CD4-positive, alpha-beta T cell treated with Interleukin-21 for 1 hour (primary cell): Measurements from ENCODE around the gene LIPK.
"Not testable (repeated sequence)": the region's sequence is repeated elsewhere in the genome, so short reads cannot be mapped to it uniquely, and the experiment has no call there.

Experiments
- DNase-seq: peaks from one replicate; pipeline ENCODE4 v3.0.0-alpha.2; 2020

The LIPK gene

DNA sequence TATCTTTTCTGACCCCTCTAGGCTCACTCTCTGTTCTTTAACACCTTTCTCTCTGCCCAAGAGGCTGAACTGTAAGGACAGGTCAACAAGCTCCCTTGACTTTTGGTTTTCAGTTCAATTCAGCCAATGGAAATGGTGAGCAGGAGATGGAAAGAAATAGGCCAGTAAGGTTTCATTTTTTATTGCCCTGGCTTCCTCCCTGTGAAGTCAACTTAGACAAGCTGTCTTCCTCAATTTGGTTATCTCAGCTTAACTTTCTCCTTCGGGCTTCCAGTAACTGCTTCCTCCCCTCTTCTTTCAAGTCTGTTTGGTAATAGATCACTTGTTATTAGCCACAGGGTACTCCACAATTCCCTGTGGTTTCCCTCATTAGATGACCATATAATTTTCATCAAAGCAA is 19.7 kb downstream of the LIPK start:
- DNase-seq, result no peak

GRCh38 chr10:88728107-88728763 is 22.2 kb downstream of the LIPK start:
- peak; percentile 1 for DNase-seq

DNA sequence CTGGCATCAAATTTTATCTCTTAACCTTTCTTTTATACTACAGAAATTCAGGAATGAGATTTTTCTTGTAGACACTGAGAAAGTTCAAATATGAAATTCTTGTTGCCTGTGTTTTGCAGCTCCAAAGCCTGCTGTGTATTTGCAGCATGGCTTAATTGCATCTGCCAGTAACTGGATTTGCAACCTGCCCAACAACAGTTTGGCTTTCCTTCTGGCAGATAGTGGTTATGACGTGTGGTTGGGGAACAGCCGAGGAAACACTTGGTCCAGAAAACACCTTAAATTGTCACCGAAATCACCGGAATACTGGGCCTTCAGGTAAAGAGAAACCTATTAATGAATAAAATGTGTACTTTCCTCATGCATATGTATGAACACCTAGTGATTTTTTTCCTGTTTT is 24.8 kb downstream of the LIPK start:
- DNase-seq, result no peak

DNA sequence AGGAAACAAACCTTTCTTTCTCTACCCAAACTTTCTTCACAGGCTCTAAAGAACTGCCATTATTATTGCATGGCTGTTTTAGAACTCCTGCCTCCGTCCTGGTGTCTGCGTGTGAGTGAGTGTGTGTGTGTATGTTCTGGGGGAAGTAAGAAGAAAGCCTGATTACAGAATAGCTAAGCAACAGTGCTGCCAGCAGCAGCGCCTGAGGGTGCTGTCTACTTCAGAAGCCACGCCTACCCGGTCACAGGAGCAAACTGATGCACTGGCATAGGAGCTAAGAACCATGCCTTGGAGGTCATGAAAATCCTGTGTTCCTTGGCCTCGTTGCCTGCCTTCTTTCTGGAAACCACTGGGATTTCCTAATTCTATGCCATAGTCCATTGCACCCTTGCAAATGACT is 25.2 kb downstream of the LIPK start:
- DNase-seq, result no peak

DNA sequence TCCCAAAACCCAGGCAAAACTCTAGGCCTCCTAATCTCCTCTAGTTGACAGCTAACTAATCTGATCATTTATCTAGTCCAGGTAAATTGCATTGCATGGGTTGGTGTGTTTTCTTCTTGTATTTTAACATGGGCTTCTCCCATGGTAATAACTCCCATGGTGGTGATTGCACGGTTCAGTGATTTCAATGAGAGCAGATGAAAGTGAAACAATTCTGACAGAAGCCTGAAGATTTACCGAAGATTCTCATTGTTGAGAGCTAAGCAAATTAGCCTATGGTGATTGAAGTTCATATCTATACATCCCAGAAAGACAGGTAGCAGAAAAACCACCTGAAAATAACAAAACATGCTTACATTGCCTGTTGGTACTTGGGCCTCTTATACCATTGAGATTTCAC is 27.2 kb downstream of the LIPK start:
- no peak for DNase-seq

GRCh38 chr10:88735661-88736060 is 29.6 kb downstream of the LIPK start:
- DNase-seq, result no peak

- not testable (repeated sequence) for DNase-seq
These were observed 35.9 kb downstream of the LIPK start for GRCh38 chr10:88741921-88742320.

- no peak for DNase-seq
These were observed 36.4 kb downstream of the LIPK start for GRCh38 chr10:88742448-88742847.

- DNase-seq, result no peak
These were observed 38.0 kb downstream of the LIPK start for GRCh38 chr10:88744002-88744401.

DNA sequence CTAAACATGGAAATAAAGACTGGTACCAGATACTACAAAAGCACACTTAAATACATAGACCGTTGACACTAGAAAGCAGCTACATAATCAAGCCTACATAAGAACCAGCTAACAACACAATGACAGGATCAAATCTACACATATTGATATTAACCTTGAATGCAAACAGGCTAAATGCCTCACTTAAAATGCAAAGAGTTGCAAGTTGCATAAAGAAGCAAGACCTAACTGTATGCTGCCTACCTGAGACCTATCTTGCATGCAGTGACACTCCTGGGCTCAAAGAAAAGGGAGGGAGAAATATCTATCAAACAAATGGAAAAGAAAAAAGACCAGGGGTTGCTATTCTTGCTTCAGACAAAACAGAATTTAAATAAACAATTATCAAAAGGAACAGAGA is 39.6 kb downstream of the LIPK start:
- DNase-seq, result no peak

GRCh38 chr10:88754287-88754686 is 48.2 kb downstream of the LIPK start:
- no peak for DNase-seq

- DNase-seq, result no peak
These were observed 49.7 kb downstream of the LIPK start for GRCh38 chr10:88755753-88756152.

GRCh38 chr10:88756660-88757059 is 50.6 kb downstream of the LIPK start:
- no peak for DNase-seq

DNA sequence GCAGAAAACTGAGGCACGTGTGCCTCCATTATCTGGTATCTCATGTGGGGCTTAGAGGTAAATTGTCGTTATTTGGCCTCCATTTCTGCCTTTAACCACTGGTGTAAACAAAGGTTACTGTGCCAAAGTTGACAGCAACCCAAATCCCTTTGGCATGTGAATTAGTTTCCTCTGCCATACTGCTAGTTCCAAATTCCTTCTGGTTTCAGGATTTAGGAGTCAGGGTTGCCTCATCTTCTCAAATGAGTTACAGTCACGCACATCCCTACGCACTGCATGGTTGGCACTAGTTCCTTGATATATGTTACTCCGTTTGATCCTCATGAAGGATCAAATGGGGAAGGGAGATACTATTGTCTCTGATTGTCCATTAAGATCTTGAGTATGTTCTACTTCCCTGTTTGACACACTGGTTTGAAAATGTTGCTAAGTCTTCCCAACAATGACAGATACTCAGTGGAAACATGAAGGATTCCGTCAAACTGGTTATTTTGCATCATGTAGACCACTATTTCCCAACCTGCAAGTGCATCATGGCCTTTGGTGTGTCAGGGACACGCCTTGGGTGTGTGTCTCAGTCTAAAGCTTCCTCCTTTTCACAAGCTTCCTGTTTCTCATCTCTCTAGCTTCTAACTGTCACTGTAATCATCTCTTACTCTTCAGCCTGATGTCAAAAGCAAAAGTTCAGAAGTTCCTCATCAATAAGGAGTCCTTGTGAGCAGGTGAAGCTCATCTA is 53.5 kb downstream of the LIPK start, which contains the start of gene LIPN:
LIPN (plus strand) TSS at position 655 of the 736 bp plus-strand sequence. CDS start 1,386 bp downstream, outside the sequence.
- peak; percentile 39 for DNase-seq

DNA sequence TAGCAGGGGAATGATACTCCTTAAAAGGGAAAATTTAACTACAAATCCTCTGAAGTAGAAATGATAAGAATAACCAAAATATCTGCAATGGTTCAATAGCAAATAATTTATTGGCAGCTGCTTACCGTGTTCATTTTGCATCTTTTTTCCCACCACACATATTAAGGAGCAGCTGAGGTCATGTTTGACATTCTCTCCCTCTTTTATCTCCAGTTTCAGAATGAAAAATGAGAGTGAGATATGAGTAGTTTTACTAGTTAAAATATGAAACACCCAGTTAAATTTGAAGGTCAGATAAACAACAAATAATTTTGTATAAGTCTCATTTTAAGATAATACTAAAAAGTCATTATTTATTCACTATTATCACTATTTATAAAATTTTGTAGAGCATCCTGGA is 56.9 kb downstream of the LIPK start:
- no peak for DNase-seq

GRCh38 chr10:88763441-88763840 is 57.4 kb downstream of the LIPK start:
- DNase-seq, result no peak

- no peak for DNase-seq
These were observed 58.1 kb downstream of the LIPK start for GRCh38 chr10:88764110-88764509.

DNA sequence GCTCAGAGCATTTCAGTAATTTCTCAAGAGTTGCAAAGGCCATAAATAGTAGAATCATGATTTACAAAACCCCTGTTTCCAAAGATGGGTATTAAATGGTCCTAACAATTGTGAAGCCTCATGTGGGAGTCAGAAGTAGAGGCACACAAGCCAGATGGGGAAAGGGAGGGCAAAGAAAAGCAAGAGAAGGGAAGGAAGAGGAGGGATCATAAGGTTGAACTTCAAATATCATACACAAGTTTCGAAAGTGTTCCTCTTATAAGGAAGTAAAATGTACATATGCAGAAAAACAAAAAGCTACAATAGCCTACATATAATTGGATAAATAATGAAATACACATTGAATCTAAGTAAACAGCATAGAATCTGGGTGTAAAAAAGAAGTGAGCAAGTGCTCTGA is 59.8 kb downstream of the LIPK start:
- no peak for DNase-seq

- no peak for DNase-seq
These were observed 63.3 kb downstream of the LIPK start for GRCh38 chr10:88769384-88769783.

DNA sequence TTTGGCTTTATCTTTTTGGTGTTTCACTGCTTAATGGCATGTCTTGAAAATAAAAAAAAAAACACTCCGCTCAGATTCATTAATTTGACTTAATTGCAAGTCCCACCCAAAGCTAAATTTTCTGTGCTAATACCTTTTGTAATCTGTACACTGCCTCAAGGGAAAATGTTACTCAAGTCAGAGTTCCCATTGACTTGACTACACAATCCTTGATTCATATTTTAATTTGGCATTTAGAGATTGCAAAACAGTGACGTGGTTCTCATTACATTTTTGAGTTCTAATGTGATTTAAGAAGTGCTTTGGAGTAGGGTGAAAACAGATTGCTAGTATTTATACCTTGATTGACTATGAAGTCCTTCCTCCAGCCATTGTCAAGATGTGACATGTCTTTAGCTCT is 75.2 kb downstream of the LIPK start:
- DNase-seq, result no peak

DNA sequence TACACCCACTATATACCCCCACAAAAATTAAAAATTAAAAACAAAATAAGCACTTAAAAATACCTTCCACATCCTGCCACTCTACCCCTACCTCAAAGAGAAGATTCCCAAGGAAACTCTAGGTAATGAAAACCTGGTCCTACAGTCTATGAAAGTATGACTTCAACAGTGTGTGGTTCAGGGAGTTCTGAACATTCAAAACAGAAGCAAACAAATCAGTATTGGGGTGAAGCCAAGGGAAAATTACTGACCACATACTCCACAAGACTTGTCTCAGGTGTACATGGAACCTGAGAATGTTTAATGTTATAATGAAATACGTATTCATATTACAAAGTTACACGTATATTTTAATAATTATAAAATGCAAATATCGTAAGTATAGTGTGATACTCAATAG is 76.2 kb downstream of the LIPK start:
- no peak for DNase-seq

DNA sequence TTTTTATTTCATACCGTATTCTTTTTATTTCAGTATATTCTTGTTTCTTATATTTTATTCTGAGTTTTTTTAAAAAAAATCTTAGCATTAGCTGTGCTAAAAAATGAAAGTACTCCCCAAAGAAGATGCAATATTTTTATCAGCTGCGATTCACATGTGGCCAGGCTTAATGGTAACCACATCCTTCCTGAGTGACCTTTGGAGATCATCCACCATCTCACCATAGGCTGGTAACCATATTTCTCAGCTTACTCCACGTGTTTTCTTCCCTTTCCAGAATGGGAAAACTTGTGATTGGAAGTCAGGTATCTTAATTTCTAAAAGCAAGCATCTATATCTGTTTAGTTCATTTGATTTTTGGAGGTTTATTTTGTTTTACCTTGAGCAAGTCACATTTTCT is 77.7 kb downstream of the LIPK start:
- no peak for DNase-seq

DNA sequence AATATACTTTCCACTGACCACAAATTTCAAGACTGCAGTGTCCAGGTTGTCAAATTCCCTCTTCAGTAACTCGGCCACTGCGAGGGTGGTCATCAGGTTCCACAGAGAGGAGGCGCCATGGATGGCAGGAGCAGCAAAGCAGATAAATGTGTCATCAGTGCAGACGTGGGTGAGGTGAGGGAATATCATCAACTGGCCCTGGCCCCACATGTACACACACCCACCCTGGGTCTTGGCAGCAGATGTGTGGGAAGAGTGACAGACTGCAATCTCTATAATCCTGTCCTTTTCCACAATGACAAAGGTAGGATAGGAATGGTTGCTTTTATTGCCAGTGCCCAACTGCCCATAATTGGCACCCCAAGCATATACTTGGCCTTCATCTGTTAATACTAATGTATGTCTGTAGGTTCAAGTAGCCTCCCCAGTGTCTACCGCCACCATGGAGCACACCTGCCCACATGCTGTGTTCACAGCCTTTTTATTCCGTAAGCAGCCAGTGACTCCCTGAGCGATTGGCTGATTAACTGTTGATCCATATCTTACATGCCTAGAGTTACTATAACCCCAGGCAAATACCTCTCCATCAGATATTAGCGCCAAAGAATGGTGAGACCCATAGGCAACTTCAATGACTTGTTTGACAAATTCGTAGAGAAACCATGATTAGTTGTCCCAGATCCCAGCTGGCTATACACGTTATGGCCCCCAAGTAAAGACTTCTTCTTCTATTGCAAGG is 80.2 kb downstream of the LIPK start:
- no peak for DNase-seq

DNA sequence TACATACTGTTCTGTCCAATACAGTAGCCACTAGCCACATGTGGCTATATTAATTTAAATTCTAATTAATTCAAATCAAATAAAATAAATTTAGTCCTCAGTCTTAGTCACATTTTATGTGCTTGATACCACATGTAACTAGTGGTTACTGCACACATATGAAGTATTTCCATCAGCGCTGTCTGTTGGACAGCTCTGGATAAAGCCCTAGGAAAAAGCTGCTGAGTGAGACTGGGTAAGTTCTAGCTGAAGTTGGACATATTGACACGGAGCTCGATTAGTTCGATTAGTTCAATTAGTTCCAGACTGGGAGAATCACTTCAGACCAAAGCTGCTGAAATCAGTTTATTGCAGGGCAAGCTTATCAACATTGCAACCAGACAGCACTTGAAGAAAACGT is 81.4 kb downstream of the LIPK start:
- DNase-seq, result no peak
